Muscle of back (tissue), 11 donors: ENCODE data around the gene LRRC3. TPM values are rescaled to one million over a fixed set of nuclear protein-coding genes. Genes with fewer than 3 reads are reported as not detected.
A peak's percentile ranks its signal among the peaks of the same experiment; 100 is the strongest.

Experiments used
- DNase-seq, 3 donors: peaks; one replicate each; pipeline versions ENCODE4 v3.0.0 to v3.0.0-alpha.2; 2013
- polyA plus RNA-seq, 10 donors: library from polyadenylated mRNA; unstranded; fragments of 120-200 nt; gene quantifications; one replicate each; pipeline ENCODE4 v1.2.1, GENCODE V29; 2013; ENCODE audit not compliant: insufficient read length in 10 of 10

Gene LRRC3
- polyA plus RNA-seq, 10 donors, result 2.0 to 4.3 (median 2.6) TPM

DNA sequence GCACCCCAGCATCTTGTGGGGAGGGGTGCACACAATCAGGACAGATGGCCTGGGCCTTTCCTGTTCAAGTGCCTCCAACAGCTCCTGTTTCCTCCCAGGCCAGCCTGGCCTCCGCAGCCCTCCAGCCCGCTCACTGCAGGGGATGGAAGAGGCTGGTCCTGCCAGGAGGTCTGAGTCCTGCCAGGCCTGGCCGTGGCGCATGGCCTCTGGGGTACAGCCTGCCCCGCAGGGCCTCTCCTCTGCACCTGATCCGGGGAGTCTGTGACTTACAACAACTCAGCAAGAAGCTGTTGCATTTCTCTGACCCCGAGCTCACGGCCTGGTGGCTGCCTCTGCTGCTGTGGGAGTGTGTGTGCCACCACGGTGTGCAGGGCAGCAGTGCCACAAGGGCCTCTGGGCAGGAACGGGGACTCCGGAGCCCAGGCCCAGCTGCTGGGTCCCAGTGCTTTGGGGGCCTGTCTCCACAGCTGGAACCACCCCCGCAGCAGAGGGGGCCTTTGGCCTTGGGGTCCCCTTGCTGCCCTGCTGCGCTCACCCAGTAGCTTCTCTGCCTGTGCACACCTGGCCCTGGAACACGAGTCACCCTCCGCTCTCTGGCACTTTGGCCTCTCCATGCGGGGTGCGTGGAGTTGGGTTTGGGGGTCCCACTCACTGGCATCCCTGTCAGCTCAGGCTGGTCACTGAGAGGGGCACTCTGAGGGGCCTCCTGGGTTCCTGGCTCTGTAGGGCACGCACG is 17.4 kb upstream of the LRRC3 start:
- no peak for DNase-seq

DNA sequence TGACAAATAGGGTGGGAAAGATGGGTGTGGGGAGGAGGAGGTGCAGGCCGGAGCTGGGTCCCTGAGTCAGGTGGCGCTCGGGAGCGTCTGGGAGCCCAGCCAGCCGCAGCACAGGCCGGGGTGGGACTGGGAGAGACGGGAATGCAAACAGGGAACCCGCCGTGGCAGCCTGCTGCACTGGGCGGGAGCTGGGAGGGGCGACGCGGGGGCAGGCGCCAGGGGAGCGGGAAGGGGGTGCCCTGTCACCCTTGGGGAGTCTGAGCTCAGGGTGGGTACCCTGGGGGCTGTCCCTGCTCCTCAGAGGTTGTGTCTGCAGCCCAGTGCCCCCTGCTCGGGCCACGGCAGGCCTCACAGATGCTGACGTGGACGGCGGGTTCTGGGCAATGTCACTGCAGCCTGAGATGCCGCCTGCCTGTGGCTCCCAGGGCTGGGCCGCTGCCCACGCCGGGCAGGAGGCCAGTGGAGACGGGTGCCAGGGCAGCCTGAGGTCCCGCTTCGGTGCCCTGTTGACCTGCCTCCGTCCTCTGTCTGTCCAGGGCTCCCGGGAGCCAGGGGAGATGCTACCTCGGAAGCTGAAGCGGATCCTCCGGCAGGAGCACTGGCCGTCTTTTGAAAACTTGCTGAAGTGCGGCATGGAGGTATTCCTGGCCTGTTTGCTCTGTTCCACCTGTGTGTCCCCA is 16.6 kb upstream of the LRRC3 start:
- no peak for DNase-seq

DNA sequence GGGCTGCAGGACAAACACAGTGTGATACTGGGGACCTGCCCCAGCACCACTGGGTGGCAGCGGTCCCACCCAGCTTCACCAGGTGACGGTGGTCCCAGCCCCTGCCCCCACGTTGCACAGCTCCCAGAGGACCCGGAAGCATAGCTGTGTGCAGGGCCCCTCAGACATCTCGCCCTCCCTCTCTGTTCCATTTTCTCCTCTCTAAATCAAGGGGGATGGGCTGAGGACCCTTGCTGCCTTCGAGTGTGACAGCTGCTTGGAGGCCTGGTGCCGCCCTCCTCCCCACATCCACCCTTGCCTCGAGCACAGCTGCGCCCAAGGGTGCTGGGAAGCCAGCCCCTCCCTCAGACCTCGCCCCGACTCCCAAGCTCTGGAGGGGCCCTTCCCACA is 16.1 kb upstream of the LRRC3 start:
- DNase-seq, result no peak

DNA sequence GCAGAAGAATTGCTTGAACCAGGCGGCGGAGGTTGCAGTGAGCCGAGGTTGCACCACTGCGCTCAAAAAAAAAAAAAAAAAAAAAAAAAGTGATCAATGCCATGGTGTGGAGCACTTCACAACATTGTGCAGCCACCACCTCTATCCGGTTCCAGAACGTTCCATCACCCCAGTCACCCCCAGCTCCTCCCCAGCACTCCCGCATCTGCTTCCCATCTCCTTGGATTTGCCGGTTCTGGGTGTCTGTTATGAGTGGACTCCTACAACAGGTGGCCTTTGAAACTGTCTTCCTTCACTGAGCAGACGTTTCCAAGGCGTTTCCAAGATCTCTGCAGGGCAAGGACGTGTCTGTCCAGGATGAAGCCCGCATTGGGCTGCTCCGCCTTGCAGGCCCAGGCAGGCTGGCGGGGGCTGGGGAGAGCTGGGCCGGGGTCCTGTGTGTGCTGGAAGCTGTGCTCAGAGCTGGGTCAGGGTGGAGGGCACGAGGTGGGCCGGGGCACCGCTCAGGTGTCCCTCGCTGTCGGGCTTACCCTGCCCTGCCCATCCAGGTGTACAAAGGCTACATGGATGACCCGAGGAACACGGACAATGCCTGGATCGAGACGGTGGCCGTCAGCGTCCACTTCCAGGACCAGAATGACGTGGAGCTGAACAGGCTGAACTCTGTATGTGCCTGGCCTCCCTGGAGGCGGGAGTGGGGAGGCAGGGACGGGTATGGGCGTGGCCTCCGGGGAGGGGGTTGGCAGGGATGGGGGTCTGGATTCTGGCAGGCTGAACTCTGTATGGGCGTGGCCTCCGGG is 14.9 kb upstream of the LRRC3 start:
- no peak for DNase-seq

DNA sequence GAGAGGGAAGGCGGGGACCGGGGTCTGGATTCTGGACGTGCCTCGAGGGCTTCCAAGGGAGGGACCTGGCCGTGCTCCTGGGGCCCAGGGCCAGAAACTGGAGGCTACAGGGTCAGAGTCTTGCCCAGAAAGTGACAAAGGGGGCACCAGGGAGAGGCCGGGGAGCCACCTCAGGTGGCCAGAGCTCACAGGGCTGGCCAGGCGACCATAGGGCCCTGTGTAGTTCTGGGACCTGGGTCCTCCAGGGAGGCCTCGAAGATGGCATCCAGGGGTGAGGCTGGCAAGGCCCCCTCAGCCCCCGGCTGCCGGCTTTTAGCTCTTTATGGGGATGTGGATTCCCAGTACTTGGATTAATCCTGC is 14.3 kb upstream of the LRRC3 start:
- DNase-seq, result no peak

DNA sequence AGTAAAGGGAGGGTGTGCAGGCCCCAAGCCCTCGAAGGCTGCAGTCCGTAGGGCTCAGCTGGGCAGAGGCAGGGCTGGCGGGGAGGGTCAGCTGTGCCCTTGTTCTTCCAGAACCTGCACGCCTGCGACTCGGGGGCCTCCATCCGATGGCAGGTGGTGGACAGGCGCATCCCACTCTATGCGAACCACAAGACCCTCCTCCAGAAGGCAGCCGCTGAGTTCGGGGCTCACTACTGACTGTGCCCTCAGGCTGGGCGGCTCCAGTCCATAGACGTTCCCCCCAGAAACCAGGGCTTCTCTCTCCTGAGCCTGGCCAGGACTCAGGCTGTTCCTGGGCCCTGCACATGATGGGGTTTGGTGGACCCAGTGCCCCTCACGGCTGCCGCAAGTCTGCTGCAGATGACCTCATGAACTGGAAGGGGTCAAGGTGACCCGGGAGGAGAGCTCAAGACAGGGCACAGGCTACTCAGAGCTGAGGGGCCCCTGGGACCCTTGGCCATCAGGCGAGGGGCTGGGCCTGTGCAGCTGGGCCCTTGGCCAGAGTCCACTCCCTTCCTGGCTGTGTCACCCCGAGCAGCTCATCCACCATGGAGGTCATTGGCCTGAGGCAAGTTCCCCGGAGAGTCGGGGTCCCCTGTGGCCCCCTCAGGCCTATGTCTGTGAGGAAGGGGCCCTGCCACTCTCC is 13.6 kb upstream of the LRRC3 start:
- DNase-seq, result no peak

DNA sequence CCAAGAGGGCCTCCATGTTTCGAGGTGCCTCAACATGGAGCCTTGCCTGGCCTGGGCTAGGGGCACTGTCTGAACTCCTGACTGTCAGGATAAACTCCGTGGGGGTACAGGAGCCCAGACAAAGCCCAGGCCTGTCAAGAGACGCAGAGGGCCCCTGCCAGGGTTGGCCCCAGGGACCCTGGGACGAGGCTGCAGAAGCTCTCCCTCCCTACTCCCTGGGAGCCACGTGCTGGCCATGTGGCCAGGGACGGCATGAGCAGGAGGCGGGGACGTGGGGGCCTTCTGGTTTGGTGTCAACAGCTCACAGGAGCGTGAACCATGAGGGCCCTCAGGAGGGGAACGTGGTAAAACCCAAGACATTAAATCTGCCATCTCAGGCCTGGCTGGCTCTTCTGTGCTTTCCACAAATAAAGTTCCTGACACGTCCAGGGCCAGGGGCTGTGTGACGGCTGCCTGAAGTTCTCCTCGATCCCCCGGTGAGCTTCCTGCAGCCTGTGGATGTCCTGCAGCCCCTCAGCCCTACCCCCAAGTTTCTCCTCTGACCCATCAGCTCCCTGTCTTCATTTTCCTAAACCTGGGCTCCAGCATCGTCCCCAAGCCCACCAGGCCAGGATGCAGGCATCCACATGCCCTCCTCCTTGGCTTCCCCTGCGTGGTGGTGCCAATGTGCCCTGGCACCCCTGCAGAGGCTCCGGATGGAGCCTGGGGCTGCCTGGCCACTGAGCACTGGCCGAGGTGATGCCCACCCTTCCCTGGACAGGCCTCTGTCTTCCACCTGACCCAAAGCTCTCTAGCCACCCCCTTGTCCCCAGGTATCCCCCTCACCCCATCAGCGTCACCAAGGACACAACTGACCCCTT is 12.8 kb upstream of the LRRC3 start:
- no peak for DNase-seq

DNA sequence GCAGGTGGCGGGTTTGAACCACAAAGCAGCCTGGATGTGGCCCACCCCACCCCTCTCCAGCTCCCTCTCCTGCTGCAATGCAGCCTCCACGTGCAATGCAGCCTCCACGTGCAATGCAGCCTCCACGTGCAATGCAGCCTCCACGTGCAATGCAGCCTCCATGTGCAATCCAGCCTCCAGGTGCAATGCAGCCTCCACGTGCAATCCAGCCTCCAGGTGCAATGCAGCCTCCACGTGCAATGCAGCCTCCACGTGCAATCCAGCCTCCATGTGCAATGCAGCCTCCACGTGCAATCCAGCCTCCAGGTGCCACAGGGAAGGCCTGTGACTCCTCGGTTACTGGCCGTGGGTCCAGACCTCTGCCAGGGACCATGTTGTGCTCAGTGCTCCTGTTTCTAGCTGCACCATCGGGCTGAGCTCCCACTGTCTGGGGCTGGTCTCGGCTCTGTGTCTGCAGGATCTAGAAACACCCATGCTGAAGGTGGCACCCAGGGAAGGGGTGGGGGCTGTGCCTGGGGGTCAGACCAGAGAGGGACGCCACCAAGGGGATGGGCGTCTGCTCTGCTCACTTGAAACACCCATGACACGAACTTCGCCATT is 11.9 kb upstream of the LRRC3 start:
- DNase-seq, result no peak

DNA sequence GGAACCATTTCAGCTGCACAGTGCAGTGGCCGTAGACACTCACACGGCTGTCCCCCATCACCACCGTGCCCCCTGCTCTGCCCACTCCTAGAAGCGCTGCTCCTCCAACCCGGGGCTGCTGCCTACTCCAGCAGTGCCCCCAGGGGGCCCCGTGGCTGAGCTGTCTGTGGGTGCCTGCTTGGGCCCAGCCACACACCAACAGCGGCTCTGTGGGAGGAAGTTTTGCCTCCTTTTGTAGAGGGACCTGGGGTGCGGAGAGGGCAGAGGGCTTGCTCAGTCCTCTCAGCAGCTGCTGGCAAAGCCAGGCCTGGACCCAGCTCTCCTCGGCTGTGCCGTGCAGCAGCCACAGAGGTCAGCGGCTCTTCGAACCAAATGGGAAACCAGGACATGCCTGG is 11.4 kb upstream of the LRRC3 start:
- DNase-seq, result no peak

DNA sequence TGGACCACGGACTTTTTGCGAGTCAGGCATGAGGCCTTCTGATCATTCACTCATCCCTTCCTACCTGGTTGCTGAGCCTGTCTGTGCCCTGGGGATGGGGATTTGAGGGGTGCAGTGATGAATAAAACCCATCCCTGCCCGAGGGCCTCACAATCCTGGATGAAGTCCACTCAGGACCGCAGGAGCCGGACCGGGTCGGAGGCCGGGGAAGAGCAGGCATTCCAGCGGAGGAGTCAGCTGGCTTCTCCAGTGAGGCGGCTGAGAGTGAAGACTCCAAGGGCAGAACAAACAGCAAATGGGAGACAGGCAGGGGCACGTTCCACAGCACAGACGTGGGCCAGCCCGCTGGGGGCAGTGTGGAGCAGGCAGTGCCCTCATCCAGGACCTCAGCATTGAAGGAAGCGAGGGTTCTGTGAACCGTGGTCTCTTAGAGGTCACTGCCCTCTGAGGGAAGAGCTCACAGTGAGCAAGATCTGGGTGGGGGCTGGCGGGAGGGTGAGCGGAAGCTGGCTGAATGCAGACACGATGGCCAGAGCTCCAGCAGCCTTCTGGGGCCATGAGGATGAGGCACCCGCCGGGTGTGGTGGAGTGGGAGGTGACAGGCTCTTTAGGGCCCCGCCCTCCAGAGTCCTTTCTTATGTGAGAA is 10.9 kb upstream of the LRRC3 start:
- no peak for DNase-seq

DNA sequence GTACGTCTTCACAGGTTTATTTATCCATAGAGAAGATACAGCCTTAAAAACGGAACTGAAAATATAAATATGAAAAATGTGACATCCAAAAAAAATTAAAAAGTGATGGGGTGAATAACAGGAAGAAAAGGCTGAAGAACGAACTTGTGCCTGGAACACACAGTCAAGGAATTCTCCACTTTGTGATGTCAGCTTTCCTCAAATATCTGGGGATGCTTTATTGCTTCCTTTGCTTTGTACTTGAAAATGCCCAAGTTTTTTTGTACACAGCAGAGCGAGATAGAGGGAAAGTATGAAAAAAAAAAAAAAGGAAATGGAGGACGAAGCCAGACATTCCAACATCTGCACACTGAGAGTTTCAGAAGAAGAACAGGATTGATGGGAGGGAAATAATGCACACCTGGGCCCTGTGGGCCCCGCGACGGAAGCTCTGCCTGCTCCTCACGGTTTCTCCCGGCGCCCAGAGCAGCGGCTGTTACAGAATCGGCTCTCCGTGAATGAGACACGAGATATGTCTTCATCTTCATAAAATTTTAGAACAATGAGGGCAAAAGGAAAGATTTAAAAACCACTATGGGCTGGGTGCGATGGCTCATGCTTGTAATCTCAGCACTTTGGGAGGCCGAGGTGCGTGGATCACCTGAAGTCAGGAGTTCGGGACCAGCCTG is 10.0 kb upstream of the LRRC3 start:
- DNase-seq, result no peak

DNA sequence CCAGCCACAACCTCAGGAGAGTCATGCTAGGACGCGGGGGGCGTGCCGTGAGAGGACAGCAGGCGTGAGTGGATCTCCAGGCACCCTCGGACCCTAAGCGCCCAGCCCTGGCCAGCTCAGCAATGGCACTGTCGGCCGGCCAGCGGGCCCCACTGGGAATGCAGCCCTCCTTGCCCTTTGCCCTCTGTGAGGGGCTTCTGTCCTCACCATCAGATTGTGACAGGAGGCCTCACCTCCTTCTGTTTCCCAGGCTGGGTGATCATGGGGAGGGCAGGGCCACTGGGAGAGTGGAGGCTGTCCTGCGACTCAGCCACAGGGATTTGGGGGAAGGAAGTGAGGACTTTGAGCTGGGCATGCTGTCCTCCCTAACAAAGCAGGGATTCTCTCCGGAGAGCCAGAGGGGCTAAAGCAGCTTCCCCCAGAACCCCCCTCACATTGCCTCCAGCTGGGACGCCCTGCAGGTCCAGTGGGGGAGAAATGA is 6.6 kb upstream of the LRRC3 start:
- DNase-seq, result no peak

DNA sequence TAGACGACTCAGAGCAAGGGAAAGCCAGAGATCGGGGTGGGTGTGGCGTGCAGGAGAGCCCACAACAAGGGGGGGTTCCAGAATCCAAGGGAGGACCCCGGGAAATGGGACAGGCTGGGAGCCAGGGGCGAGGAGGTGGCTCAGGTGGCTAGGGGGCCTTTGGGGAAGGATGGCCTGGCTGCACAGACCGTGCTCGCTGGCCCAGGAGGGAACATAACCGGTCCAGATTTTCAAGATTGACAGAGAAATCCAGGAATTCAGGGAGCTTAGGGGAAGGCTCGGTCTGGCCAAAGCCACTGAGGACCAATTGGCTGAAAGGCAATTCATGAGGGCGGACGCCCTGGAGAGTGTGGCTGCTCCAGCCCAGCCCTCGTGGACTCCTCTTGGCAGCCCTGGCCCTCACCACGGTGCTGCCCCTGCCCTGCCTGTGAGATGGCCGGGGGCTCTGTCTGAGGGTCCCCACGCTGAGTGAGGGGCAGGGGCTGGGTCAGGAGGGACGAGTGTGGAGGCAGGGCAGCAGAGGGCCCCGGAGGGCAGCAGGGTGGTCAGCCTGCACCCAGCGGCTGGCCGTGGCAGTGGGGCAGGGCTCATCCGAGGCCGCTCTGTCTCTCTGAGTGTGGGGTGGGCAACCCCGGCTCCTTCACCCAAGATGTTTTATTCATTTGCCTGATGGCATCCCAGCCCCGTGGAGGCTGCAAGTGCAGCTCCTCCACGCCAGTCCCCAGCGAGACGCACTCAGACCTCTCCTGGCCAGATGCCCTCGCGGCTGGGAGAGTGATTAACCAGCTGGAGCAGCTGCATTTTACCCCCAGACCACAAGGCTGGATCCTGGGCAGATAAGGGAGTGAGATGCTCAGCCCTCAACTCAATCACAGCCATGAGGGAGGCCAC is 5.6 kb upstream of the LRRC3 start:
- no peak for DNase-seq

DNA sequence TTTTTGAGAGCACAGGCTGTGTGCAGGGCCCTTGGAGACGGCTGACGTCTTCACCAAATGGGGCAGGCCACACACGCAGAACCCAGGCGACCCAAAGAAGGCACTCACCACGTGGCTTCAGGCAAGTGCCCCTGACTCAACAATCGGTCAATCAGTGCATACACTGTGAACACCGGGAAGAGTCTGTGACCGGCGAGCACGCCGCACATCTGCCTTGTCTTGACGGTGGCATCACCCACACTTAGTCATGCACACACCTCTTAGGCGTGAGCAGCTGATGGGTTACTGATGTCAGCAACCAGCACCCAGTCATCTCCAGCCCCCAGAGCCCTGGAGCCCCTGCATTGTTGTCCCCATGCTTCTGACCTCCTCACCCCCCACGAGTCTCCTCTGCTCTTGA is 4.9 kb upstream of the LRRC3 start:
- DNase-seq, result no peak

DNA sequence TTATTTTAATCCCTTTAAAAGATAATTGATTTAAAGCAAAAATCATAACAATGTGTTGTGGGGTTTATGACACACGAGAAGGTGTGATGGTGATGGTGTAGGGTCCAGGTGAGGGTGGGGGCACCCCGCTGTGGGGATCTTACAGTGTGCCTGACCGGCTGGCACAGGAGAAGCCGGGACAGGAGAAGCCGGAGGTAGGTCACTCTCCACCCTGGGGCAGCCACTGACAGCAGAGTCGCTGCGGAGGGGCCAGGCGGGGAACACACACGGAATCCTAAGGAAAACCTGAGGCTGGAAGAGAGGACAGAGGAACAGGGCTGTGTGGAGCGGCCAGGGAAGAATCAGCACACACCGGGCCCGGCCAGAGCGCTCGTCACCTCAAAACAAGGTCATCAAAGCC is 4.3 kb upstream of the LRRC3 start:
- DNase-seq, result no peak

DNA sequence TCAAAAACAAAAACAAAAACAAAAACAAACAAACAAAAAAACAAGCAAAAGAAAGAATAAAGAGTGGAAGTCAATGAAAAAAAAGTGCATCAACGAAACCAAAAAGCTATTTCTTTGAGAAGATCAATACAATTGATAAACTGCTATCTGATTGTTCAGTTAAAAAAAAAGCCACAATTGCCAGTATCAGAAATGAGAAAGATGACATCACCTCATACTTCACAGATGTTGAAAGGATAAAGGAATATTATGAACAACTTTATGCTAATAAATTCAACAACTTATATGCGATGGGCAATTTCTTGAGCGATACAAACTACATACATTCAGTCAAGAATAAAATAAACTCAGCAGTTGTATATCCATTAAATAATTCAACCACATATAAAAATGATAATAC is 2.2 kb upstream of the LRRC3 start:
- no peak for DNase-seq

DNA sequence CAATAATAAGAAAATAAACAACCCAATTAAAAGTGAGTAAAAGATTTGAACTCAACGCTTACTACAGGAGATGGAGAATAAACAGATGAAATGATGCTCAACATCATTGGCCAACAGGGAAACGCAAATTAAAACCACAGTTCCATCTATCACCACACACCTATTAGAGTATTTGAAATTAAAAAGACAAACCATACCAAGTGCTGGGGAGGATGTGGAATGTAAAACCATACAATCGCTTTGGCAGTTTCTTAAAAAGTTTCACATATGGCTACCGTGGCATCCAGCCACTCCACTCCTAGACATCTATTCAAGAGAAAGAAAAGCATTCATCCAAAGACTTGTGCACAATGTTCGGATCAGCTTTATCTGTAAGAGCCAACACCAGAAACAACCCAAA is 1.3 kb upstream of the LRRC3 start:
- DNase-seq, result no peak

DNA sequence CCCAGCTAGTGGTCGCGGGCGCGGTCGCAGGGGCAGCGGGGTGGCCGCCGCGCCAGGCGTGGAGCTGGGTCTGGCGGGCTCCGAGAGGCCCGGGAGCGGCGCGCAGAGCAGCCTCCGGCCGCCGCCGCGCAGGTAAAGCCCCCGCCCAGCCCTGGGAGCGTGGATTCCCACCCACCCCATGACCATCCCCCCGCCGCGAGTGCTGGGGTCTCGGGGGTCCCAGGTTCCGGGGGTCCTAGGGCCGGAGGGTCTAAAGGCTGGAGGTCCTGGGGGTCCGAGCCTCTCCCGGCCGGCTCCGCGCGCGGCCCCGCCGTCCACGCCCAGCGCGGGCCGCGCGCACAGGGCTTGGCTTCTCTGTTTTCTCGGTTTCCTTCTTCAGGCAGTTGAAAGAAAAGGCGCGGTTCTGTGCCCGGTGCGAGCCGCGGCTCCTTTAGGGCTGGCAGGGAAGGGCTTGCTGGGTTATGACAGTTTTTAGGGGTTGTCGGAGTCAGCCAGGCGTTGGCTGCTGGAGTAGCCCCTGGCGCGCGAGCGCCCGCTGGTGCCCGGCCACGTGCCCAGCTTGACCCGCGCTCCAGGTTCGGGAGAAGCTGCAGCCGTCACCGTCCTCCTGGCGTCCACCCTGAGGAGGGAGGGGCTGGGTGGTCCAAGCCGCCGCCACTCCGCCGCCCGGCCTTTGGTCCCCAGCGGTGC is 359 bp downstream of the LRRC3 start:
- peak in 2 of 3 donors; percentile 30 to 55 for DNase-seq
